IPS-18c (cell line): ENCODE data around the gene GHITM.
A peak's percentile ranks its signal among the peaks of the same experiment; 100 is the strongest.
"Not testable (repeated sequence)": the region's sequence is repeated elsewhere in the genome, so short reads cannot be mapped to it uniquely, and the experiment has no call there.

Experiments
- H3K4me3 ChIP-seq: 2 replicates; pipeline ENCODE4 v1.7.0; 2013; ENCODE audit warnings: low read depth, mild to moderate bottlenecking, low read length, moderate library complexity; ENCODE audit not compliant: insufficient read depth
- H3K9me3 ChIP-seq: one replicate; pipeline ENCODE4 v1.6.1; 2013; ENCODE audit warnings: mild to moderate bottlenecking, low read length, moderate library complexity; ENCODE audit not compliant: control insufficient read depth, insufficient read depth

GHITM gene

GRCh38 chr10:84139126-84140035 is at the start of gene GHITM:
TSS of gene GHITM (plus strand) at chr10:84139509. CDS start at chr10:84141501, 1,992 bp downstream.
- peak within 1 kb of the TSS; percentile 99 for H3K4me3 ChIP-seq
- no peaks in the 10 kb centered on the region for H3K9me3 ChIP-seq

- H3K4me3 ChIP-seq = no peak overlapping the region
- no peaks in the 10 kb centered on the region for H3K9me3 ChIP-seq
Observed at GRCh38 chr10:84095811-84096497, 43.4 kb upstream of the GHITM start.

- Histone ChIP-seq H3K4me3 (no peak overlapping the region), H3K9me3 (no peaks in the 10 kb centered on the region)
Observed at GRCh38 chr10:84097787-84098353, 41.4 kb upstream of the GHITM start.

GRCh38 chr10:84098667-84099066 is 40.6 kb upstream of the GHITM start:
- H3K4me3 ChIP-seq = no peak overlapping the region
- H3K9me3 ChIP-seq = no peaks in the 10 kb centered on the region

- H3K4me3 ChIP-seq = no peak overlapping the region
Observed at GRCh38 chr10:84101042-84101441, 38.3 kb upstream of the GHITM start.

GRCh38 chr10:84108797-84109196 is 30.5 kb upstream of the GHITM start:
- no peak overlapping the region for H3K4me3 ChIP-seq
- no peaks in the 10 kb centered on the region for H3K9me3 ChIP-seq

More at GRCh38 chr10:84101042-84101441, 38.3 kb upstream of the GHITM start:
- no peaks in the 10 kb centered on the region for H3K9me3 ChIP-seq

- not testable (repeated sequence) for H3K9me3 ChIP-seq, H3K4me3 ChIP-seq
Observed at GRCh38 chr10:84109772-84110171, 29.5 kb upstream of the GHITM start.

GRCh38 chr10:84113468-84113867 is 25.8 kb upstream of the GHITM start:
- H3K4me3 ChIP-seq, H3K9me3 ChIP-seq: not testable (repeated sequence)

GRCh38 chr10:84114088-84114667 is 25.1 kb upstream of the GHITM start:
- Histone ChIP-seq H3K9me3 (no peaks in the 10 kb centered on the region), H3K4me3 (no peak overlapping the region)

- H3K4me3 ChIP-seq, H3K9me3 ChIP-seq: not testable (repeated sequence)
Observed at GRCh38 chr10:84117204-84117603, 22.1 kb upstream of the GHITM start.

- no peaks in the 10 kb centered on the region for H3K9me3 ChIP-seq
- H3K4me3 ChIP-seq = no peak overlapping the region
Observed at GRCh38 chr10:84117686-84118394, 21.5 kb upstream of the GHITM start.

GRCh38 chr10:84118395-84119006 is 20.8 kb upstream of the GHITM start:
- no peaks in the 10 kb centered on the region for H3K9me3 ChIP-seq

GRCh38 chr10:84123362-84123761 is 15.9 kb upstream of the GHITM start:
- Histone ChIP-seq H3K9me3 (peaks cover 3% of the 10 kb centered on the region), H3K4me3 (no peak overlapping the region)

More at GRCh38 chr10:84118395-84119006, 20.8 kb upstream of the GHITM start:
- H3K4me3 ChIP-seq = no peak overlapping the region

- H3K9me3 ChIP-seq, H3K4me3 ChIP-seq: not testable (repeated sequence)
Observed at GRCh38 chr10:84125910-84126784, 13.2 kb upstream of the GHITM start.

GRCh38 chr10:84126785-84127167 is 12.5 kb upstream of the GHITM start:
- Histone ChIP-seq H3K9me3 (peaks cover 3% of the 10 kb centered on the region), H3K4me3 (no peak overlapping the region)

GRCh38 chr10:84135836-84136235 is 3.5 kb upstream of the GHITM start:
- no peak overlapping the region for H3K4me3 ChIP-seq
- no peaks in the 10 kb centered on the region for H3K9me3 ChIP-seq
